ENCODE data around the gene CCDC88B. TPM values are rescaled to one million over a fixed set of nuclear protein-coding genes. Genes with fewer than 3 reads are reported as not detected.

CCDC88B gene
- total and polyA plus RNA-seq, 2 of the 8 experiments (the other 6 are each of a cell fraction or from before 2014, with no cell fraction given): 5.9 to 12.5 TPM

DNA sequence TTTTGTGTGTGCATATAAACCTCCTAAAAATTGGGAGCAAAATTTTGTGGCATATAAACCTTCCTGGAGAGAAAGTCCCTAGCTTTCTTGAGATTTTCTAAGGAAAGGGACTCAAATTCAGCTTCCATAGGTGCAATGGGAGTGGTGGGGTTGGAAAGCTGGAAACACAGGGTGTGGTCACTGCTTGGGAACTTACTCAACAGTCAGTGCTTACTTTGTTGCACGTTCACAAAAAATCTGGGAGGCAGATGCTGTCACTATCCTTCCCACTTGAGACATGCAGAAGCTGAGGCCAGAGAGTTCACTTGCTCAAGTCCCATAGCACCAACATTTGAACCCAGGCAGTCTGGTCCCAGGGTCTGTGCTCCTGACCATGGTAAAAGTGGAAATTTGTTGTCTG, 43.8 kb upstream of the CCDC88B start:
- H3K9ac ChIP-seq (replicated peaks in 1 of 4; ENCODE audit: extremely low read depth in 1 of 4, low read depth in 3 of 4, low read length in 3 of 4): no peak overlapping the region
- no peak for FAIRE-seq
- no peak overlapping the region for H3K27ac ChIP-seq (ENCODE audit: low read depth, low read length)
- 67% methylated on average over 1 of the region's 1 CpG; no CpG with 5 or more reads in 1 of the 2 experiments for WGBS, 2 experiments (ENCODE audit: extremely low coverage in 1 of 2, insufficient coverage in 1 of 2, insufficient read length in 1 of 2, insufficient replicate concordance in 2 of 2, low coverage in 1 of 2, low lambda C conversion rate in 2 of 2, missing lambda C conversion rate in 1 of 2)
- H3K18ac ChIP-seq (ENCODE audit: extremely low read depth, low read length): no peak overlapping the region
- H2BK5ac ChIP-seq (ENCODE audit: low read depth, low read length): no peak overlapping the region
- H3K4me1 ChIP-seq (replicated peaks in 1 of 4; ENCODE audit: control insufficient read depth in 3 of 4, insufficient read depth in 4 of 4, low read length in 3 of 4): peaks cover 0 to 32% (median 15%) of the 10 kb centered on the region in 4 experiments; a peak in 5 of 7 replicates
- peaks cover 0 to 9% (median 0%) of the 10 kb centered on the region in 4 experiments; a peak in 1 of 8 replicates for H3K36me3 ChIP-seq (ENCODE audit: control insufficient read depth in 2 of 4, insufficient read depth in 4 of 4, low read length in 3 of 4)
- H2BK120ac ChIP-seq (replicated peaks; ENCODE audit: low read depth, low read length): no peak overlapping the region
- H2BK15ac ChIP-seq (ENCODE audit: low read length): no peak overlapping the region
- no peak for DNase-seq (ENCODE audit: low read depth in 1 of 2, low spot score in 2 of 2)
- ChIA-PET CTCF (ENCODE audit: partially characterized antibody) (interaction anchor here (1.0 to 2.6 kb wide), 5 partner anchors 11 to 280 kb away, joined by 3 to 10 read pairs (median 3); partner anchors contain the start of genes BAD, GPR137 and TRMT112), POLR2A (ENCODE audit: partially characterized antibody) (interaction anchor here (1.3 to 1.9 kb wide), 3 partner anchors 11 to 51 kb away, joined by 4 to 14 read pairs (median 4); partner anchors contain the start of genes BAD and GPR137)
- no peak overlapping the region; a peak in 1 of 4 replicates for H3K4me2 ChIP-seq (ENCODE audit: insufficient read depth in 1 of 2, low read depth in 2 of 2, low read length in 2 of 2)
- H4K91ac ChIP-seq (replicated peaks; ENCODE audit: insufficient read length, low read length): no peak overlapping the region
- H3K23me2 ChIP-seq (ENCODE audit: low read depth, low read length): peaks cover 12% of the 10 kb centered on the region; the same call in 1 of the 2 replicates
- H4K8ac ChIP-seq (ENCODE audit: extremely low read depth, insufficient read depth, low read length): no peak overlapping the region
- H2AFZ ChIP-seq (ENCODE audit: low read length): no peak overlapping the region
- no peak overlapping the region for H2BK12ac ChIP-seq (ENCODE audit: low read depth, low read length)
- no peak overlapping the region for H4K5ac ChIP-seq (ENCODE audit: insufficient read length, low read depth, low read length)
- peaks cover 86 to 100% (median 97%) of the 10 kb centered on the region in 4 experiments for H3K27me3 ChIP-seq (replicated peaks in 1 of 4; ENCODE audit: control insufficient read depth in 3 of 4, extremely low read depth in 1 of 4, insufficient read depth in 3 of 4, low read length in 3 of 4)
- H3K14ac ChIP-seq (ENCODE audit: insufficient read length): no peak overlapping the region
- H4K20me1 ChIP-seq (replicated peaks in 1 of 2; ENCODE audit: control insufficient read depth in 1 of 2, insufficient read depth in 2 of 2, low read length in 2 of 2): peaks cover 0 to 17% of the 10 kb centered on the region in 2 experiments
- no peaks in the 10 kb centered on the region; a peak in 1 of 4 replicates for H3K9me3 ChIP-seq (ENCODE audit: insufficient read depth in 2 of 2, low read depth in 1 of 2, low read length in 1 of 2)
- H2AK5ac ChIP-seq (ENCODE audit: low read depth, low read length): no peak overlapping the region
- H2BK20ac ChIP-seq (ENCODE audit: low read length): no peak overlapping the region
- no peak overlapping the region for H3K56ac ChIP-seq (replicated peaks; ENCODE audit: insufficient read length, low read depth, low read length)
- H3K4me3 ChIP-seq (ENCODE audit: extremely low read depth in 1 of 4, insufficient read depth in 2 of 4, low read depth in 3 of 4, low read length in 4 of 4): no peak overlapping the region
- no peaks in the 10 kb centered on the region for H3K79me2 ChIP-seq (ENCODE audit: control insufficient read depth in 1 of 2, insufficient read depth in 2 of 2, low read length in 2 of 2)
- no peak overlapping the region for H3K4ac ChIP-seq (replicated peaks; ENCODE audit: insufficient read length, low read depth, low read length)
- no peak overlapping the region for H3K23ac ChIP-seq (ENCODE audit: insufficient read length)
- no peaks in the 10 kb centered on the region for H3K79me1 ChIP-seq (ENCODE audit: low read depth, low read length)
- TF ChIP-seq RFX5 (IDR thresholded peaks at IDR 0.05; ENCODE audit: borderline replicate concordance, low read depth, low read length) (no peak), GABPA (IDR thresholded peaks at IDR 0.05; ENCODE audit: borderline replicate concordance, insufficient read depth, low read length) (no peak), KDM4A (IDR thresholded peaks at IDR 0.05; ENCODE audit: low read depth, low read length, severe bottlenecking) (no peak), EP300 (IDR thresholded peaks at IDR 0.05; ENCODE audit: borderline replicate concordance in 1 of 2, low read depth in 2 of 2, low read length in 2 of 2) (no peak), TEAD4 (IDR thresholded peaks at IDR 0.05; ENCODE audit: low read depth, low read length) (no peak), KDM5A (IDR thresholded peaks at IDR 0.05; ENCODE audit: low read length) (no peak), TAF7 (optimal IDR thresholded peaks at IDR 0.05; ENCODE audit: borderline replicate concordance, low read depth, low read length) (no peak), CEBPB (IDR thresholded peaks at IDR 0.05; ENCODE audit: low read depth, low read length) (no peak), SIX5 (IDR thresholded peaks at IDR 0.05; ENCODE audit: low read depth, low read length) (no peak), CREB1 (IDR thresholded peaks at IDR 0.05) (no peak), CTBP2 (IDR thresholded peaks at IDR 0.05; ENCODE audit: borderline replicate concordance, insufficient read depth, insufficient read length, low read length) (no peak)
- TF ChIP-seq, protein P1, sequence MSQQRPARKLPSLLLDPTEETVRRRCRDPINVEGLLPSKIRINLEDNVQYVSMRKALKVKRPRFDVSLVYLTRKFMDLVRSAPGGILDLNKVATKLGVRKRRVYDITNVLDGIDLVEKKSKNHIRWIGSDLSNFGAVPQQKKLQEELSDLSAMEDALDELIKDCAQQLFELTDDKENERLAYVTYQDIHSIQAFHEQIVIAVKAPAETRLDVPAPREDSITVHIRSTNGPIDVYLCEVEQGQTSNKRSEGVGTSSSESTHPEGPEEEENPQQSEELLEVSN (IDR thresholded peaks at IDR 0.05): no peak

All from H1 (cell line).